Hematopoietic multipotent progenitor cell treated with erythropoietin and hydrocortisone succinate and interleukin-3 and kit ligand, for 6 days (in vitro differentiated cells): ENCODE results near the gene FYB1.

Experiments used
- DNase-seq: peaks from one replicate; pipeline ENCODE4 v3.0.0-alpha.2; 2015

The FYB1 gene

GRCh38 chr5:39203951-39204350 is 15.4 kb downstream of the FYB1 start:
- DNase-seq = no peak

- no peak for DNase-seq
Measured at GRCh38 chr5:39203275-39203922, 16.0 kb downstream of the FYB1 start.

- peak; percentile 79 for DNase-seq
Measured at GRCh38 chr5:39202597-39203274, 16.6 kb downstream of the FYB1 start.

- DNase-seq = no peak
Measured at GRCh38 chr5:39201781-39202596, 17.4 kb downstream of the FYB1 start.

- no peak for DNase-seq
Measured at GRCh38 chr5:39201160-39201780, 18.1 kb downstream of the FYB1 start.

GRCh38 chr5:39200081-39200480 is 19.3 kb downstream of the FYB1 start:
- DNase-seq = no peak

- DNase-seq = no peak
Measured at GRCh38 chr5:39199335-39199734, 20.0 kb downstream of the FYB1 start.

- DNase-seq = no peak
Measured at GRCh38 chr5:39198127-39198526, 21.2 kb downstream of the FYB1 start.

GRCh38 chr5:39197556-39197955 is 21.8 kb downstream of the FYB1 start:
- no peak for DNase-seq

GRCh38 chr5:39195198-39195826 is 24.1 kb downstream of the FYB1 start:
- DNase-seq = no peak

GRCh38 chr5:39194466-39195136 is 24.8 kb downstream of the FYB1 start:
- peak; percentile 70 for DNase-seq

- DNase-seq = no peak
Measured at GRCh38 chr5:39193553-39194465, 25.6 kb downstream of the FYB1 start.

- no peak for DNase-seq
Measured at GRCh38 chr5:39192450-39193160, 26.8 kb downstream of the FYB1 start.

GRCh38 chr5:39191216-39191615 is 28.1 kb downstream of the FYB1 start:
- DNase-seq = no peak

- no peak for DNase-seq
Measured at GRCh38 chr5:39190311-39191102, 28.9 kb downstream of the FYB1 start.

- peak; percentile 50 for DNase-seq
Measured at GRCh38 chr5:39189292-39189955, 29.9 kb downstream of the FYB1 start.

GRCh38 chr5:39187831-39188731 is 31.3 kb downstream of the FYB1 start:
- no peak for DNase-seq
